Stimulated activated naive CD4-positive, alpha-beta T cell (primary cell): ENCODE data around the gene IER3.
"Not testable (repeated sequence)": the region's sequence is repeated elsewhere in the genome, so short reads cannot be mapped to it uniquely, and the experiment has no call there.

Experiments used
- DNase-seq, 6 experiments: peaks; one replicate each; lab custom pipeline; 2025; lab: John Stamatoyannopoulos, UW

The IER3 gene

DNA sequence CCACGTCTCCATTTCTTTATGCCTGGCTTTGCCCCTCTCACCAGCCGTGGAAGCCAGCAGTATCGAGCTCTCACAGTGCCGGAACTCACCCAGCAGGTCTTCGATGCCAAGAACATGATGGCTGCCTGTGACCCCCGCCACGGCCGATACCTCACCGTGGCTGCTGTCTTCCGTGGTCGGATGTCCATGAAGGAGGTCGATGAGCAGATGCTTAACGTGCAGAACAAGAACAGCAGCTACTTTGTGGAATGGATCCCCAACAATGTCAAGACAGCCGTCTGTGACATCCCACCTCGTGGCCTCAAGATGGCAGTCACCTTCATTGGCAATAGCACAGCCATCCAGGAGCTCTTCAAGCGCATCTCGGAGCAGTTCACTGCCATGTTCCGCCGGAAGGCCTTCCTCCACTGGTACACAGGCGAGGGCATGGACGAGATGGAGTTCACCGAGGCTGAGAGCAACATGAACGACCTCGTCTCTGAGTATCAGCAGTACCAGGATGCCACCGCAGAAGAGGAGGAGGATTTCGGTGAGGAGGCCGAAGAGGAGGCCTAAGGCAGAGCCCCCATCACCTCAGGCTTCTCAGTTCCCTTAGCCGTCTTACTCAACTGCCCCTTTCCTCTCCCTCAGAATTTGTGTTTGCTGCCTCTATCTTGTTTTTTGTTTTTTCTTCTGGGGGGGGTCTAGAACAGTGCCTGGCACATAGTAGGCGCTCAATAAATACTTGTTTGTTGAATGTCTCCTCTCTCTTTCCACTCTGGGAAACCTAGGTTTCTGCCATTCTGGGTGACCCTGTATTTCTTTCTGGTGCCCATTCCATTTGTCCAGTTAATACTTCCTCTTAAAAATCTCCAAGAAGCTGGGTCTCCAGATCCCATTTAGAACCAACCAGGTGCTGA lies 20.3 kb downstream of the IER3 start:
- DNase-seq: peak in 1 of 6 experiments; percentile 4

DNA sequence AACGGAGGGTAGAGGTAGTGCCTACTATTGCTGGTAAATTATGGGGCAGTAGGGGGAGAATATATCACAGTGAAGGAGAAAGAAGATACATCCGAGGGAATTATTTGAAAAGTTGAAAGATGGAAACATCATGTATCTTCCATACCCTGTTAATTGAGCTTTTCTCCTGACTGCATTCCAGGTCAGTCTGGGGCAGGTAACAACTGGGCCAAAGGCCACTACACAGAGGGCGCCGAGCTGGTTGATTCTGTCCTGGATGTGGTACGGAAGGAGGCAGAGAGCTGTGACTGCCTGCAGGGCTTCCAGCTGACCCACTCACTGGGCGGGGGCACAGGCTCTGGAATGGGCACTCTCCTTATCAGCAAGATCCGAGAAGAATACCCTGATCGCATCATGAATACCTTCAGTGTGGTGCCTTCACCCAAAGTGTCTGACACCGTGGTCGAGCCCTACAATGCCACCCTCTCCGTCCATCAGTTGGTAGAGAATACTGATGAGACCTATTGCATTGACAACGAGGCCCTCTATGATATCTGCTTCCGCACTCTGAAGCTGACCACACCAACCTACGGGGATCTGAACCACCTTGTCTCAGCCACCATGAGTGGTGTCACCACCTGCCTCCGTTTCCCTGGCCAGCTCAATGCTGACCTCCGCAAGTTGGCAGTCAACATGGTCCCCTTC lies 21.0 kb downstream of the IER3 start:
- DNase-seq: not testable (repeated sequence)

DNA sequence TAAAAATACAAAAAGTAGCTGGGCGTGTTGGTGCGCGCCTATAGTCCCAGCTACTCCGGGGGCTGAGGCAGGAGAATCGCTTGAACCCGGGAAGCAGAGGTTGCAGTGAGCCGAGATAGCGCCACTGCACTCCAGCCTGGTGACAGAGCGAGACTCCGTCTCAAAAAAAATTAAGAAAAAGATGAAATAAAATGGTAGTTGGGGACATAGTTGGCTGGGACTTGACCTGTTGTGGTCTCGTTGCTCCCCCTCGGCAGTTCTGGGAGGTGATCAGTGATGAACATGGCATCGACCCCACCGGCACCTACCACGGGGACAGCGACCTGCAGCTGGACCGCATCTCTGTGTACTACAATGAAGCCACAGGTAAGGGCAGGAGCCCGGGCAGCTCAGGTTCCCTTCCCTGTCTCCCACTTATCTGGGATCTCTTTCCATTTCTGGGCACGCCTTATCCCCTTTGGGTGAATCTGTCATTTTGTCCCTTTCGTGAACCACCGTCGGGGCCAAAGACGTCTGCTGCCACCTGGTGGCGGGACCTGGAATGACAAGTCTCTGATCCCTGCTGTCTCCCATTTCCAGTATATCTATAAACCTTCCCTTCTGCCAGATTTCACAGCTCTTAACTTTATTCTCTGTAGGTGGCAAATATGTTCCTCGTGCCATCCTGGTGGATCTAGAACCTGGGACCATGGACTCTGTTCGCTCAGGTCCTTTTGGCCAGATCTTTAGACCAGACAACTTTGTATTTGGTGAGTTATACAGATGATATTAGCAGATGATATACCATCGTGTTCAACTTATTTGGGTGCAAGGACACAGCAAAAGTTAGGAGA lies 21.9 kb downstream of the IER3 start:
- peak; percentile 64 to 91 (median 76) for DNase-seq

DNA sequence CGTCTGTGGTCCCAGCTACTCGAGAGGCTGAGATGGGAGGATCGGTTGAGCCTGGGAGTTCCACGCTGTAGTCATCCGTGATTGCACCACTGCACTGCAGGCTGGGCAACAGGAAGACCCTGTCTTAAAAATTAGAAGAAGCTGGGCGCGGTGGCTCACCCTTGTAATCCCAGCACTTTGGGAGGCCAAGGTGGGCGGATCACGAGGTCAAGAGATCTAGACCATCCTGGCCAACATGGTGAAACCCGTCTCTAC lies 22.4 kb downstream of the IER3 start:
- peak in 1 of 6 experiments; percentile 56 for DNase-seq

DNA sequence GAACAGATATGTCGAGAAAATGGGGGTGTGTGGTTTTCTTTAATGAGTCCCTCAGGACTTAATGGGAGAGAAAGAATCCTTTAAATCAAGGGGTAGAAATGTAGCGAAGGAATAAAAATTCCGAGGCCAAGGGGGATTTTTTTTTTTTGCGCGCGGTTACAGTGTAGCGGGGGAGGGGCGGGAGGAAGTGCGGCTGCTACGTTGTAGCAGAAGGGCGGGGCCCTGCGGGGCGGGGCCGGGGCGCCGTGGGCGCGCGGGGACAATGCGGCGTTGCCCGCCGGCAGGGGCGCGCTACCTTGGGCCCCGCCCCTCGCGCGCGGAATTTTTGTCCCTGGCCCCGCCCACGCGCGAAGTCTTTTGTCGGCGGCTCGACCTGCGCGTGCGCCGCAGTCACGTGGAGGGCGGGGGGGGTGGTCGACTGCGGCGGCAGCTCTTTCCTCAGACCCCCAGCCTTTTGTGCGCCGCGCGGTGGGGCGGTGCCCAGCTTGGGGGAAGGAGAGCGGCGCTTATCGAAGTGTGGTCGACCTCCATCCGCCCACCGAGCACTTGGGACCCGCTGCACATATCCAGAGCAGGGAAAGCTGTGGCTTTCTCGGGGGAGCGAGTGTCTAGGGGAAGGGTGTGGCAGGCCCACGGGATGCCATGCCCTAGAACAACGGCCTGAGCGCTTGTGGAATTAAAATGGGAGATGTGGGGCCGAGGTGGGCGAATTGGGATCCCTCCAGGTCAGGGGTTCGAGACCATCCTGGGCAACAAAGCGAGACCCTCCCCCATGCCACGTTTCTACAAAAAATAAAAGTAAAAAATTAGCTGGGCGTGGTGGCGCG lies 22.9 kb downstream of the IER3 start:
- peak; percentile 91 to 97 (median 95) for DNase-seq

DNA sequence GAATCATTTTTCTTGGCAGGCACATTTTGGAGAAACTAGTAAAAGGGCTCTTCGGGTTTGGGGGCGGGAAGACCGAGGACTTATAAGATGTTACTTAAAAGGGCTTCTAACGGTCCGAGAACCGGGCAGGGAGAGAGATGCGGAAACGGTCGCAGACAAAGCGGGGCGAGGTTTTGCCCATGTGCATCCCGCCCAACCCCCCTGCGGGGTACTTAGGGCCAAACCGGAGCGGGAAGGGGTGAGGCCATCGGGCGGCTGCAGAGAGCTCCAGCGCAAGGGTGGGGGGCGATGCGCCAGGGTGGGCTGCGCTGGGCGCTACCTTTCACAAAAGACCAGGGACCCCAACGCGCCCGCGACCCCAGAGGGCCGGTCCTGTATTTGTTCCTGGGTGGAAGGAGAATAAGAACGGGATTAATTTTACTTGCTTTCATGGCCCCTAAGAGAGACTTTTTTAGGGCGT lies 23.6 kb downstream of the IER3 start:
- DNase-seq: peak in 4 of 6 experiments; percentile 20 to 68 (median 49)

DNA sequence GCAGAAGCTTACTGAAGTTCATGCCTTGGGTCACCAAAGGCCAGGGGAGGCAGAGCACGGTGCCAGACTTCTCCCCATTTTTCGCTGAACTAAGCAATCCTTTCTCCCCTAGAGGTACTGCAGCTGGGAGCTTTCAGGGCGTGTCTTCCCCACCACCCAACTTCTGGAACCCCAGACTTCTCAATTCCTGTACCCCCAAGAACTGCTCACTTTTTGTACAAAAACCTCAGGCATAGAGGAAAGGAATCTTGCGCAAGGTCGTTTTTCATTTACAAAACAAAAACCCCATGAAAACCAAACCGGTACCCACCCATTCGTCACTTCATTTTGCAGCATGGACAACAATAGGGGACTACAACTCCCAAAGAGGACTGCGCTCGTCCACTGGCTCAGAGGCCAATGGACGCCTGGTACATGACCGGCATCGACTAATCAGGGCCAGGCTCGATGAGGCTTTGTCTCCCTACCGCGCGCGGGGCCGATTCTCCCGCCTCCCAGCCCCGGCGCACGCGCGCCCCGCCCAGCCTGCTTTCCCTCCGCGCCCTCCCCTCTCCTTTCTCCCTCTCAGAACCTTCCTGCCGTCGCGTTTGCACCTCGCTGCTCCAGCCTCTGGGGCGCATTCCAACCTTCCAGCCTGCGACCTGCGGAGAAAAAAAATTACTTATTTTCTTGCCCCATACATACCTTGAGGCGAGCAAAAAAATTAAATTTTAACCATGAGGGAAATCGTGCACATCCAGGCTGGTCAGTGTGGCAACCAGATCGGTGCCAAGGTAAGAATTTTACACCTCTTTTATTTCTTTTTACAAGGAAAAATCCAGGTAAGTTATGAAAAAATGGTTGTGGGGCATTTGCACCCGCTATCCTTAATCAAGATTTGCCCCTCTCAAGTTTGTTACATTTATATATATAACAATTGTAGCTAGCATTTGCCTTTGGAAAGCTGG lies 24.3 kb downstream of the IER3 start, which contains the start of gene TUBB:
TUBB (plus strand) TSS at position 562 of the 947 bp plus-strand sequence; CDS start at position 717, 155 bp downstream.
- DNase-seq: peak; percentile 86 to 94 (median 92)

DNA sequence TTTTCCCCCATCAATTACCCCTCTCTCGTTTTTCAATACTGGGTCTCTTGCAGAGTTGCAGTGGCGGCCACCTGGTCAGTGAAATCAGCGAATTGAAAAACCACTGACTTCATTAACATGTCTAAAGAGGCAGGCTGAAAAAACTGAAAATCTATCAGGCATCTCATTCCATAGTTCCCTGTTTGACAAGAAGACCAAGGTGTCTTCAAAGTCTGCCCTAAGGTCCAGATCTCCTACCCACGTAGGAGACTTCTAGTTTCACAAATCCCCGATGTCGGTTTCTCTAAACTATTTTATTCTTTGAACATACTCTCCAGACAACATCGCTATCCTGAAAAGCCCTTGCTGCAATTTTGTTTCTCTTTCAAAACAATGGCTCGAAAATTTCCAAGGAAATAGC lies 25.0 kb downstream of the IER3 start:
- peak in 1 of 6 experiments; percentile 10 for DNase-seq

DNA sequence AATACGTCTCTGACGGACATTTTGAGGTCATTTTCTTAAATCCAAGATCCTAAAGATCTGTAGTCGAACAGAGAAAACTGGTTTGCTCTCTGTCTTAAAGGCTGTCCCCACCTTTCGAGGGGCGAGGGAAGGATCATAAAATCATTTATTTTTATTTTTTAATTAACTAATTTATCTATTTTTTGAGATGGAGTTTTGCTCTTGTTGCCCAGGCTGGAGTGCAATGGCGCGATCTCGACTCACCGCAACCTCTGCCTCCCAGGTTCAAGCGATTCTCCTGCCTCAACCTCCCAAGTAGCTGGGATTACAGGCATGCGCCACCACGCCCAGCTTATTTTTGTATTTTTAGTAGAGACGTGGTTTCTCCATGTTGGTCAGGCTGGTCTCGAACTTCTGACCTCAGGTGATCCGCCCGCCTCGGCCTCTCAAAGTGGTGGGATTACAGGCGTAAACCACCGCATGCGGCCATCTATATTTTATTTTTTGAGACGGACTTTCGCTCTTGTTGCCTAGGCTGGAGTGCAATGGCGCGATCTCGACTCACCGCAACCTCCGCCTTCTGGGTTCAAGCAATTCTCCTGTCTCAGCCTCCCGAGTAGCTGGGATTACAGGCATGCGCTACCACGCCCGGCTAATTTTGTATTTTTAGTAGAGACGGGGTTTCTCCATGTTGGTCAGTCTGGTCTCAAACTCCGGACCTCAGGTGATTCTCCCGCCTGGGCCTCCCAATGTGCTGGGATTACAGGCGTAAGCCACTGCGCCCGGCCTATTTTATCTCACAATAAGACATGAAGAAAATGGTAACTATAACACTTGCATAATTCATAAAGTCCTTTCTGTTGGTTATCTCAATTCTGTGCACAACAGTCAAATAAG lies 26.3 kb downstream of the IER3 start:
- DNase-seq: not testable (repeated sequence)

DNA sequence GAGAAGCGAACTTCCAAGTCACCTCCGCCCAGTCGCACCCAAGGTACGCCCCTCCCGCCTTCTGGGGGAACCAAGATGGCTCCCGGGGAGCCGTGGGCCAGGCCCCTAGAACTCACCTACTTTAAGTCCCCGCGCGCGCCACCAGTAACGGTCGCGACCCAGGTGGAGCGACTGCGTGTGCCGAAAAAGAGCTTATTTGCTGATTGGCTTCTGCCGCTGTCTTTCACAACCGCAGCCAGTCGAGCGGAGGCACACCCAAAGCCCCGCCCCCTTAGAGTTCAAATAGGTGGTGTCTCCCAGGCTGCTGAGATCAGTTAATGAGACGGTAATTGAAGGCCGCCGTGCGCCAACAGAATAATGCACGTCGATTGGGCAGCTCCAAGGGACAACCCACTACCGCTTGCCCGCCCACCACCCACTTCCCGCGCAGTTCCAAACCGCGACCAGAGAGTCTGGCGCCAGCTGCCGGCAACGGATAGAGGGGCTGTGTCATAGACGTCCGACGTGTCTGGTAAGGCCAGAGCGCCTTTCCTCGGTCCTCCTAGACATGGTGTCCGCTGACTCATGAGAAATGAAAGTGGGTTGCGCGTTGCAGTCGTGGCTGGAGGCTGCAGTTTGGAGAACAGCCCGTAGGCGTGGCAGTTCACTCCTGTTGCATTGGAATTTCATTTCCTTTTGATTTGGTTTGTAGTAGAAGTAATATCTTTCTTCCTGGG lies 27.1 kb downstream of the IER3 start, which contains the start of gene MDC1:
MDC1 (minus strand) TSS at position 153 of the 716 bp plus-strand sequence. CDS start 2,106 bp downstream, outside the sequence.
- peak; percentile 92 to 100 (median 99) for DNase-seq

DNA sequence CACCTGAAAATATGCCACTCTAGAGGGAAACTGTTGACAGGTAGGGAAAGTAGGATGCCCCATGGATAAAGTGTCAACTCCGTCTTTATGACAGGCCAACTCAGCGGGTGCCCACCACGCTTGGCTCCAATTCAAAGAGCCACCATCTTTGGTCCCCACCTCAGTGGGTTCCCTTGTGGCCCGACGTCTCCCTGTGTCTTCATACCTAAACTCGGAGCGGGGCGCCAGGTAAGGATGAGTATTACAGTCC lies 27.5 kb downstream of the IER3 start:
- DNase-seq: no peak

DNA sequence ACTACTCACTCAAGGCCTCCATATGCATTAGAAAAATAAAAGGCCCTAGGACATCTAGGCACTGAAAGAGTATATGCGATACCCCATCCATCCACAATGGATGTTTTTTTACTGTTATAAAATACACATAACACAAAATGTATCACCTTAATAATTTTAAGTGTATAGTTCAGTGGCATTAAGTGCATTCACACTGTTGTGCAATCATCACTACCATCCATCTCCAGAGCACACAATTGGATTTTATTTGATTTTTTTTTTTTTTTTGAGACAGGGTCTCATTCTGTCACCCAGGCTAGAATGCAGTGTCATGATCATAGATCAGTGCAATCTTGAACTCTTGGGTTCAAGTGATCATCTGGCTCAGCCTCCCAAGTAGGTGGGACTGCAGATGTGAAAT lies 30.1 kb downstream of the IER3 start:
- DNase-seq: no peak

DNA sequence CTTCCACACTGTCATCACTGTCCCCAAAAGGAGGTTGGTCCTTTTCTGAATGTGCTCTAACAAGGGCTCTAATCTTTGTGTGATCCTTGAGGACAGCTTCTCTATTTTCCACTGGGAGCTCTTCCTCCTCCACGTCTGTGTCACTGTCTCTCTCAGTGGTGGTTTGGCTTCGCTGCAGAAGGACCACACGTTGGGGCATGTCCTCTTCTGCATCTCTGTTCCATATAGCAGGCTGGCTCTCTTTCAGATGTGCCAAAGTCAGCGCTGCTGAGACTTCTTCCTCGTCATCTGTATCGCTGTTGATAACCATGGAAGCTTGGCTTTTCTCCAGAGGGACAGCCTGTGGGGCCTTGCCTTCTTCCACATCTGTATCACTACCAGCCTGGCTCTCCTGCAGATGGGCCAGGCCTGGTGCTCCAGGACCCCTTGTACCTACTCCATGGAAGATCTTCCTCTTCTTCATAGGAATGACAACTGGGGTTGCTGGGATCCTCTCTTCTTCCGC lies 31.9 kb downstream of the IER3 start:
- DNase-seq: no peak

DNA sequence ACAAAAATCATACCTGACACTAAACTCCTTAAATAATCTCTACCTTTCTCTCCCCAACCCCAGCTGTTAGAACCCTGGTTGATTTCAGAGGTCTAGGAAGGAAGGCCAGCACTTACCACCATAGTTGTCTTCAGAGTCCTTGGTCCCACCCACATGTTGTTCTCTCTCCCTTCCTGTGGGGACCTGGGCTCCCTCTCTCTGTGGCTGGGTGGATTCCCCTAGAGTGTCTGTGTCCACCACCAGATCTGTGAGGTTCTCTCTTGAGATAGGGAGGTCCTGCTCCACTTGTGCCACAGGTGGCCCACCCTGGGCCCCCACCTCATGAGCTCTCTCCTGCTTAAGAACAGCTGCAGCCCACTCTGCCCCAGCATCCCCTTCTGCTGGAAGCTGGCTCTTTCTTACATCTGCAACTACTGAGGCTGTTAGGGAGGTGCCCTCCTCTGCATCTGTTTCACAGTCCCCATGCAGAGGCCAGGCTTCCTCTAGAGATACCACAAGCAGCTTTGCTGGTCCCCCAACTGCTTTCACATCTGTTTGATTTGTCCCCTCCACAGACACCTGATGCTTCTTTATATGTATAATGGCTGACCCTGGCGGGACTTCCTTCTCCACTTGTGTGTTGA lies 32.5 kb downstream of the IER3 start:
- DNase-seq: no peak

DNA sequence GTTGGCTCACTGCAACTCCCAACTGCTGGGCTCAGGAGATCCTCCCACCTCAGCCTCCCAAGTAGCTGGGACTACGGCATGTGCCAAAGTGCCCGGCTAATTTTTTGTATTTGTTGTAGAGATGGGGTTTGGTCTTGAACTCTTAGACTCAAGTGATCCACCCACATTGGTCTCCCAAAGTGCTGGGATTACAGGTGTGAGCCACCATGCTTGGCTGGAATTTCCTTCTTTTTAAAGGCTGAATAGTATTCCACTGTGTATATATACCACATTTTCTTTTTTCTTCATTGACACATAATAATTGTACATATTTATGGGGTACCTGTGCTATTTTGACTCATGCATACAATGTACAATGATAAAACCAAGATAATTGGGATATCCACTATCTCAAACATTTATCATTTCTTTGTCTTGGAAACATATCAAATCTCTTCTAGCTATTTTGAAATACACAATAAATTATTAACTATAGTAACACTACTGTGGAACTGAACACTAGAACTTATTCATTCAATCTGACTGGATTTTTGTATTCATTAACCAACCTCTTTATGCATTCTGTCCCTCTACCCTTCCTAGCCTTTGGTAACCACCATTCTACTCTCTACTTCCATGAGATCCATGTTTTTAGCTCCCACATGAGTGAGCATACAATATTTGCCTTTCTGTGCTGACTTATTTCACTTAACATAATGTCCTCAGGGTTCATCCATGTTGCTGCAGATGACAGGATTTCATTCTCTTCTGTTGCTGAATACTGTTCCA lies 35.1 kb downstream of the IER3 start:
- no peak for DNase-seq

DNA sequence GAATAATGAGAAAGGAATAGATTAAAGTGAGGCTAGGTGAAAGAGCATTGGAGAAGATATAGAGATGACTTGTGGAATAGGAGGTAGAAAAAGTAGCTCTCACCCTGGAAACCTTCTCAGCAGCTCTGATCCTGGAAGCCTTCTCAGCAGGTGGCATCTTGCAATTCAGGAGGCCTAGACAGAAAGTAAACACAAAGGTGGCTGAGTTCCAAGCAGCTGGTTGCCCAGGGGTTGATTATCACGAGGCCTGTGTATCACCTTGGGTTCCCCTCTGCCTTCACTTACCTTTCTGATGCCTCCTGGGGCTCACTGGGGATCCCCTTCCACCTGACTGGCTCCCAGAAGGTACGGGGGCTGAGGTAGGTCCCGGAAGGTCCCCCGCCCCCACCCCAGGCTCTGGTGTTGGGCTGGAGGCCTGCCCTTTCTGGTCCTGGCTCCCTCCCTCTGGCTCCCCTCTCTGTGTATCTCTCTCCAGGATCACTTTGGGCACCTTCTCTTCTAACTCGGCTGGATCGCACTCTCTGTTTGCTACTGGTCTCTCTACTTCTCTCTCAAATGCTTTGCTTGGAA lies 37.0 kb downstream of the IER3 start:
- DNase-seq: no peak

DNA sequence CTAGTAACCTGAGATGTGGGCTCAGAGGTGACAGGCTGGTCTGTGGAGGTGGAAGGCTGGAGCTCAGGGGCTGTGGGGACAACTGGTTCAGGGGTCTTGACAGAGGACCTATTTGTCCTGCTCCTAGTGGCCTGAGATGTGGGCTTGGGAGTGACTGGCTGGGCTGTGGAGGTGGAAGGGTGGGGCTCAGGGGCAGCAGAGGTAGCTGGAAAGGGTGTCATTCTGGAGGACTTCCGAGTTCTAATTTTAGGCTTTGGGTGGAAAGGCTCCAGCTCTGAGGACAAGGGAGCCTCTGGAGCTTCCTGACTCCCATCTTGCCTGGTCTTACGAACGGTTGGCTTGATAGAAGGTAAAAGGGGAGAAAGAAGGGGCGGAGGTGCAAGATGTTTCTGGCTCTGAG lies 38.7 kb downstream of the IER3 start:
- DNase-seq: no peak
